IPS DF 4.7 (cell line): ENCODE measurements around the gene LGALS3.

Experiments used
- DNase-seq: peaks from one replicate; pipeline ENCODE4 v3.0.0-alpha.2; 2013; ENCODE audit warnings: low spot score; ENCODE audit errors: extremely low read depth

LGALS3 gene

DNA sequence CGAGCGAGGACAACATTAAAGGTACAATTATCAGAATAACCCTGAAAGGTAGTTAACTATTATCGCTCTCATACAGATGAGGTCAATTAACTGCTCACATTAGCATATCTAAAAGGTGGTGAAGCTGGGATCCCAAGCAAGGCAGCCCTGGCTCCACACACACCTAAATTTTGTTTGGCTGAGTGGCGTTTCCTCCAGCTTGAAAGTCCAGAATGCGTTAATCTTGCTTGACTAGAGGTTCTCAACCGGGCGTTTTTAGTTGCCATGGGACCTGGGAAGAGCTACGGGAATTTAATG, 61.8 kb downstream of the LGALS3 start:
- no peak for DNase-seq

DNA sequence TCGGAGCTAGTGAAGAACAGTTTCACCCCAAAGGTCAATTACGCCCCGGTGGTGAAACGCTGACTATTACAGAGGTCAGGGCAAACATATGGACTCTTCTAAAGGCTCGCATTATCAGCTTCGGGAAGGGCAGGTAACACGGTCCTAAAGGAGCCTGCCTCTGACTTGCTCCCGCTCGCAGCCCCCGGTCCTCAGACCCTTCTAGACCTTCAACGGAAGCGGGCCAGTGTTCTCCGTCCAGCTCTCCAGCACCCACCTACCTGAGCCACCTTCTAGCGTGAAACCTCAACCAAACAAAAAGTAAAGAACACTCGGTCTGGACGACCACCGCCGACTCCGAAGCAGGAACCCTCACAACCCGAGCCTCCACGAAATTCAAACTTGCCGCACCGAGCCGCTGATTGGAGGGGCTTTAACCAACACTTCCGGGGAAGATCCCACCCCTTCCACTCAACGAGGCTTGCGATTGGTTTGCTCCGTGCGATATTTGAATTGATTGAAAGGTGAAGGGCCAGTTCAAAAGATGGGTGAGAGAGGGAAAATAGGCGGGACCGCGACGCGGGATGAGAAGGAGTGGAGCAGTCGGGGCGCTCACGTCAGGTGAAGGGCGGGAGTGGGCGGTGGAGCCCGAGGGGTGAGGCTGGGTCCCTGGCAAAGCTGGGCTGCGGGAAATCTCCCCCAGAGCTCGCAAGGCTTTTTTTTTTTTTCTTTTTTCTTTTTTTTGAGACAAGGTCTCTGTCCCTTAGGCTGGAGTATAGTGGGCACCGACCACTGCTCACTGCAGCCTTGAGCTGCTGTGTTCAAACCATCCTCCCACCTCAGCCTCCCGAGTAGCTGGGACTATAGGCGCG, 62.4 kb downstream of the LGALS3 start, which contains the start of gene DLGAP5:
TSS of gene DLGAP5 (minus strand) at position 383 of the 851 bp plus-strand sequence. CDS start 2,406 bp downstream, outside the sequence.
- DNase-seq: peak; percentile 89

DNA sequence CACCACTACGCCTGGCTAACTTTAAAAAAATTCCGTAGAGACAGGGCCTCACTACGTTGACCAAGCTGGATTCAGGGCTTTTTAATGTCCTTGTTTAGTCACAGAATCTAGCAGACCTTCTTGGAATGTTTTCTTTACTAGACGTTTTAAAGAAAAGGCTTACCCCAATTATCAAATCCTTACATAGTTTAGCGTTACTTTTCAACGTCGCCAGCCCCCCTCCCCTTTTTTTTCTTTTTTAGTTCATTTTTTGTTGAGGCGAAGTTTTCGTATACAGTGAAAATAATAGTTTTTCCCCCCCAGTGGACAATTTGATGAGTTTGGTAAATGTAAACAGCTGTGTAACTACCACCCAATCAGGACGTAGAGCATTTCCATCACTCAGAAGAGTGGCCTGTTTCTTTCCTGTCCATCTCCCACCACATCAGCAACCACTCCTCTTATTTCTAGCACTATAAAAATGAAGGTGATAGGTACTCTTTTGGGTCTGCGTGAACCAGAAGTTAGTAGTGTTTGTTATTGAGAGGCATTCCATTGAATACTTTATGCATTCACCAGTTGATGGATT, 63.1 kb downstream of the LGALS3 start:
- DNase-seq: no peak

DNA sequence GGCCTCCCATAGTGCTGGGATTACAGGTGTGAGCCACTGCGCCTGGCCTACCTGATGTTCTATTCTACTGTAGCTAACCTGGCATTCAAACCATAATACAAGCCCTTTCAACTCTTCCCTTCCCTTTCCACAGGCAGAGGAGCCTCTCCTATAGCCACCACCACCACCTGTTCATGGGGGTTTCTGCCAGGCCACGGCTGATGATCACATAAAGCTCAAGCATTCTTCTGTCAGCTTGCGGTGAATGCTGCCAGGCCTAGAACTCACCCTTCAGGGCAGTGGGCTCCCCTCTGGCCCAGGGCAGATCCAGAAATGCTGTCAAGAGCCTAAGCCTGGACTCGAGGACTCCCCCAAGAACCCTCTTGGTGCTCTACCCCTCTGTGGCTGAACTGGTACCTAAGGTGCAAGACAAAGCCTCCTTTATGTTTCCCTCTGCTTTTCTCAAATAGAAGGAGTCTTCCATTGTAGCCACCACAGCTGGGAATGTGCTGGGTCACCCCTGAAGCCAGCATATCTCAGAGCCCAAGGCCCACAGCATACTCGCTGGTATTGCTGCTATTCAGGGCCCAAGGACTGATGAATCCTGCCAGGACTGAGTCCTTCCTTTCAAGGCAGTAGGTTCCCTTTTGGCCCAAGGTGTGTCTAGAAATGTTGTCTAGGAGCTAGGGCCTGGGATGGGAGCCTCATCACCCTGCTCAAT, 65.8 kb downstream of the LGALS3 start:
- no peak for DNase-seq
